Mesodermal cell (in vitro differentiated cells): Measurements from ENCODE around the gene RPS24.
"Not testable (repeated sequence)": the region's sequence is repeated elsewhere in the genome, so short reads cannot be mapped to it uniquely, and the experiment has no call there.

Experiments used
- H3K27ac ChIP-seq: 2 replicates; pipeline ENCODE4 v1.7.0; 2013; ENCODE audit warnings: mild to moderate bottlenecking, low read depth, low read length, moderate library complexity; ENCODE audit not compliant: severe bottlenecking
- H3K36me3 ChIP-seq: 2 replicates; pipeline ENCODE4 v1.7.1; 2013; ENCODE audit warnings: mild to moderate bottlenecking, low read length, moderate library complexity; ENCODE audit not compliant: control insufficient read depth, insufficient read depth
- H3K4me1 ChIP-seq: one replicate; pipeline ENCODE4 v1.7.1; 2013; ENCODE audit warnings: mild to moderate bottlenecking, low read length; ENCODE audit not compliant: insufficient read depth, control insufficient read depth, poor library complexity, severe bottlenecking
- H3K4me3 ChIP-seq: 2 replicates; pipeline ENCODE4 v1.7.0; 2013; ENCODE audit warnings: low read length, control low read depth, mild to moderate bottlenecking; ENCODE audit not compliant: insufficient read depth, poor library complexity, severe bottlenecking; ENCODE audit errors: extremely low read depth
- H3K9me3 ChIP-seq: 2 replicates; pipeline ENCODE4 v1.7.1; 2013; ENCODE audit warnings: mild to moderate bottlenecking, low read length, moderate library complexity; ENCODE audit not compliant: control insufficient read depth
- WGBS, 2 experiments: methylation state at CpG; one replicate each; pipeline ENCODE4 v1.1.5; 2013; ENCODE audit warnings: missing lambda C conversion rate in 2 of 2; ENCODE audit not compliant: insufficient coverage in 2 of 2; 5-methylcytosine and 5-hydroxymethylcytosine counted together

The RPS24 gene

GRCh38 chr10:78049851-78050250 is 16.2 kb downstream of the RPS24 start:
- WGBS, 2 experiments = 100% methylated on average over 1 of the region's 1 CpG
- Histone ChIP-seq H3K27ac (no peak overlapping the region), H3K36me3 (no peaks in the 10 kb centered on the region), H3K9me3 (no peaks in the 10 kb centered on the region), H3K4me1 (peaks cover 9% of the 10 kb centered on the region), H3K4me3 (no peak overlapping the region)

DNA sequence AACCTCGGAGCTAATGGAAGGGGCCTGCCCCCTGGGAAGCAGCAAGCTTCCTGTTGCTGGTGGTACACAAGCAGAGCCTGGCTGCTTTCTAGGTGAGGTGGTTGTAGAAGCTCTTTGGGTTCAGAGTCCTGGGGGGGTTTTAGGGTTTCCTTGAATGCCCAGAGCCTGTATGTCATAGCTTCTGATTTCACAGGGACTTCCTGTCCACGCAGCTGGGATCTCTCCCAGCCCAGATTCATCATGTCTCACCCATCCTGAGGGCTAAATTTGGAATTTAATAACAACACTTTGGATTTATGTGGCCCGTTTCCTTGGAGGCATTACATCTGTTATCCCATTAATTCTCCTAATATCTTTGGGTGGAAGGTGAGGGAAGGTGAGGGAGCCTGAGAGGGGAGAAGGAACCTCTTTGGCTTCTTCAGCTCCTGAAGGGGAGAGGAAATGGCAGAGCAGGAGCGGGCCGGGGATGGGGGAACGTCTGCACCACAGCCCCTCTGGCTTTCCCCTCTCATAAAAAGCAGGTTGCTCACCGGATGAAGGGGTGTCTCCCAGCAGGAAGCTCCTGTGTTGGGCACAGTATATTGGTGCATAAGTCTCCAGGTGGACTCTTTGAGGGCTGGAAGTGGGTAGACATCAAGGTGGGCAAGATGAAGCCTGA is 19.7 kb downstream of the RPS24 start:
- Histone ChIP-seq H3K4me3 (no peak overlapping the region), H3K4me1 (peaks cover 7% of the 10 kb centered on the region), H3K36me3 (no peaks in the 10 kb centered on the region), H3K27ac (no peak overlapping the region), H3K9me3 (no peaks in the 10 kb centered on the region)
- WGBS, 2 experiments = 94 to 100% methylated on average over 2 to 4 of the region's 7 CpGs

DNA sequence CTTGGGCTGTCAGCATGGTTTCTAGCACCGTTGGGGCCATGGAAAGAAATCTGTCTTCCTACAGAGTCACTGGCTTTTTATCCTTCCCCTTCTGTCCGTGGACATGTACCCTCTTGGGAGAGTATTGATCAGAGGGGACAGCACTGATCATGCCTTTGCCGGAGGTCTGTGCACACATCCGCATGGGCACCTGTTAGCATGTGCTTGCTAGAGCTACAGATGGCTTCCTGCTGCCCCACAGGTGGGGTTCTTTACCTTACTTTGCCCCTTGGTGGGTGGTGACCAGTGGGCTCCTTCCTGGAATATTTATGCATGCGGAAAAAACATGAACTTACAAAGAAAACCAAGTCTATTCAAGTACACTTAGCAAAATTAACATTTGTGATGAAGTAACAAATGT is 24.9 kb downstream of the RPS24 start:
- Histone ChIP-seq H3K4me1 (peaks cover 1% of the 10 kb centered on the region), H3K9me3 (no peaks in the 10 kb centered on the region), H3K4me3 (no peak overlapping the region), H3K27ac (no peak overlapping the region), H3K36me3 (no peaks in the 10 kb centered on the region)
- 84 to 88% methylated on average over 4 of the region's 5 CpGs for WGBS, 2 experiments

GRCh38 chr10:78059906-78060702 is 26.4 kb downstream of the RPS24 start:
- Histone ChIP-seq H3K36me3 (no peaks in the 10 kb centered on the region), H3K4me3 (no peak overlapping the region), H3K27ac (no peak overlapping the region), H3K9me3 (no peaks in the 10 kb centered on the region), H3K4me1 (no peaks in the 10 kb centered on the region)
- WGBS, 2 experiments = 93 to 95% methylated on average over 7 to 9 of the region's 12 CpGs

- Histone ChIP-seq H3K27ac (no peak overlapping the region), H3K36me3 (no peaks in the 10 kb centered on the region), H3K9me3 (no peaks in the 10 kb centered on the region), H3K4me3 (no peak overlapping the region), H3K4me1 (no peaks in the 10 kb centered on the region)
- WGBS, 2 experiments = 100% methylated on average over 2 of the region's 5 CpGs; no CpG with 5 or more reads in 1 of the 2 experiments
Measured at GRCh38 chr10:78062296-78062695, 28.6 kb downstream of the RPS24 start.

DNA sequence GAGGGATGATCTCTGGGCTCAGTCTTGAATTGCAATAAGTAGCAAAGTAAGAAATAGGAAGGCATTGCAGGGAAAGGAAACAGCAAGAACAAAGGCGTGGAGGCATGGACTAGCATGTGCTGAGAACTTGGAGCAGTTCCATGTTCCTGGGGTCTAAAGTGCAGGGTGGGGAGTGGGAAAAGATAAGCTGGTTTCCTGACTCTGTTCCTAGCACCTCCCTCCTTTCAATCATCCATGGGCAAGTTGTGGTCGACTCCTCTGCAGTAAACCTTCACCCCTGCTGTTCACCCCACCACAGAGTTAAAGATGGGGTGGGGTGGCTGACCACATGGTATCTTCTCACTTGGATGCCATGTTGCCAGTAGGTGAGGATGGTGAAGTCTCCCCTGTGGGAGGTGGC is 29.6 kb downstream of the RPS24 start:
- Histone ChIP-seq H3K27ac (no peak overlapping the region), H3K36me3 (no peaks in the 10 kb centered on the region), H3K4me1 (no peaks in the 10 kb centered on the region), H3K9me3 (no peaks in the 10 kb centered on the region), H3K4me3 (no peak overlapping the region)
- 80 to 90% methylated on average over 1 of the region's 2 CpGs for WGBS, 2 experiments

DNA sequence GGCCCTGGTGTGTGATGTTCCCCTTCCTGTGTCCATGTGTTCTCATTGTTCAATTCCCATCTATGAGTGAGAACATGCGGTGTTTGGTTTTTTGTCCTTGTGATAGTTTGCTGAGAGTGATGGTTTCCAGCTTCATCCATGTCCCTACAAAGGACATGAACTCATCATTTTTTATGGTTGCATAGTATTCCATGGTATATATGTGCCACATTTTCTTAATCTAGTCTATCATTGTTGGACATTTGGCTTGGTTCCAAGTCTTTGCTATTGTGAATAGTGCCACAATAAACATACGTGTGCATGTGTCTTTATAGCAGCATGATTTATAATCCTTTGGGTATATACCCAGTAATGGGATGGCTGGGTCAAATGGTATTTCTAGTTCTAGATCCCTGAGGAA is 31.3 kb downstream of the RPS24 start:
- H3K36me3 ChIP-seq, H3K9me3 ChIP-seq, H3K4me1 ChIP-seq, H3K27ac ChIP-seq, H3K4me3 ChIP-seq: not testable (repeated sequence)
- no CpG with 5 or more reads among the region's 2 CpGs for WGBS, 2 experiments

- 78 to 83% methylated on average over 1 of the region's 2 CpGs for WGBS, 2 experiments
- Histone ChIP-seq H3K9me3 (no peaks in the 10 kb centered on the region), H3K4me3 (no peak overlapping the region)
Measured at GRCh38 chr10:78065611-78066010, 31.9 kb downstream of the RPS24 start.

DNA sequence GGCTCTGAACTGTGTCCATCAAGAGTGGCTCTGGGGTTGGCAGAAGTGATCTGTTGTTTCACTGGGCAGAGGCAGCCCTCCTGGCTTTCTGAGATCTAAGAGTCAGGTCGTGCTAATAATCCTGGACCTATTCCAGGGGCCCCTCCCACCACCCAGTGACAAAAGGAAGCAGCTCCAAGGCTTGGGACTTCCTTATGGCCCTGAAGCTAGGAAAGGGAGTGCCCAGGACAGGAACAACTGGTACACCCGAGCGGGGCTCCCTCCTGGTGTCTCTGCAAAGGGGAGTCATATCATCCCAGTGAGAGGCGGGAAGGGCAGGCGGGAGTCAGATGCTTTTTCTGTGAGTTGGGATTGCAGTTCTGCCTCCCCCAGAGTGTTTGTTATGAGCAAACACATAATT is 32.3 kb downstream of the RPS24 start:
- 79 to 90% methylated on average over 2 to 3 of the region's 5 CpGs for WGBS, 2 experiments
- no peaks in the 10 kb centered on the region for H3K4me1 ChIP-seq
- no peak overlapping the region for H3K27ac ChIP-seq
- H3K36me3 ChIP-seq = no peaks in the 10 kb centered on the region
- no peak overlapping the region for H3K4me3 ChIP-seq
- no peaks in the 10 kb centered on the region for H3K9me3 ChIP-seq

More at GRCh38 chr10:78065611-78066010, 31.9 kb downstream of the RPS24 start:
- Histone ChIP-seq H3K27ac (no peak overlapping the region), H3K36me3 (no peaks in the 10 kb centered on the region), H3K4me1 (no peaks in the 10 kb centered on the region)

GRCh38 chr10:78066728-78067430 is 33.2 kb downstream of the RPS24 start:
- 92 to 95% methylated on average over 5 to 8 of the region's 11 CpGs for WGBS, 2 experiments
- no peaks in the 10 kb centered on the region for H3K4me1 ChIP-seq
- H3K9me3 ChIP-seq = no peaks in the 10 kb centered on the region
- no peak overlapping the region for H3K4me3 ChIP-seq
- no peak overlapping the region for H3K27ac ChIP-seq
- H3K36me3 ChIP-seq = no peaks in the 10 kb centered on the region
